C4-2B (cell line): ENCODE measurements around the gene WNT5A.

ENCODE experiments used
- CTCF ChIP-seq: fragments of 450-650 bp; conservative IDR thresholded peaks from 2 replicates; pipeline ENCODE4 v1.5.1; 2017; ENCODE audit warnings: mild to moderate bottlenecking
- ZFX ChIP-seq: fragments of 450-650 bp; IDR thresholded peaks from 2 replicates; pipeline ENCODE4 v1.6.1; 2017

- TF ChIP-seq CTCF: no peak
- TF ChIP-seq ZFX: no peak
These were observed 28.8 kb downstream of the WNT5A start for GRCh38 chr3:55458181-55458790.
